Adipocyte (in vitro differentiated cells): ENCODE measurements around the gene ARFGAP2.

Source experiments
- DNase-seq: peaks from one replicate; pipeline ENCODE4 v3.0.0-alpha.2; 2015; ENCODE audit warnings: low read depth
- H3K27me3 ChIP-seq: replicated peaks from 2 replicates; pipeline ENCODE4 v1.7.0; 2013; ENCODE audit warnings: mild to moderate bottlenecking, low read length, moderate library complexity; ENCODE audit not compliant: control insufficient read depth, insufficient read depth
- H3K36me3 ChIP-seq: 2 replicates; pipeline ENCODE4 v1.7.0; 2013; ENCODE audit warnings: low read length, mild to moderate bottlenecking, moderate library complexity; ENCODE audit not compliant: control insufficient read depth, insufficient read depth, severe bottlenecking
- H3K4me1 ChIP-seq: 2 replicates; pipeline ENCODE4 v1.7.0; 2013; ENCODE audit warnings: mild to moderate bottlenecking, low read length, moderate library complexity; ENCODE audit not compliant: control insufficient read depth, insufficient read depth
- H3K4me3 ChIP-seq: 2 replicates; pipeline ENCODE4 v1.7.0; 2013; ENCODE audit warnings: mild to moderate bottlenecking, low read length, moderate library complexity
- H3K9ac ChIP-seq: 2 replicates; pipeline ENCODE4 v1.7.0; 2013; ENCODE audit warnings: mild to moderate bottlenecking, low read length, moderate library complexity
- H3K9me3 ChIP-seq: 2 replicates; pipeline ENCODE4 v1.7.0; 2013; ENCODE audit warnings: mild to moderate bottlenecking, low read length, moderate library complexity; ENCODE audit not compliant: control insufficient read depth

ARFGAP2 gene

GRCh38 chr11:47154616-47155570, 21.8 kb downstream of the ARFGAP2 start:
- peaks cover 19% of the 10 kb centered on the region for H3K4me1 ChIP-seq
- H3K36me3 ChIP-seq = no peaks in the 10 kb centered on the region
- H3K9ac ChIP-seq = no peak overlapping the region
- no peaks in the 10 kb centered on the region for H3K9me3 ChIP-seq
- no peak overlapping the region for H3K4me3 ChIP-seq
- no peaks in the 10 kb centered on the region for H3K27me3 ChIP-seq
- DNase-seq = no peak

GRCh38 chr11:47152953-47153950, 23.4 kb downstream of the ARFGAP2 start:
- Histone ChIP-seq H3K4me1 (peaks cover 32% of the 10 kb centered on the region), H3K27me3 (no peaks in the 10 kb centered on the region), H3K36me3 (no peaks in the 10 kb centered on the region), H3K9me3 (no peaks in the 10 kb centered on the region), H3K4me3 (no peak overlapping the region), H3K9ac (peak overlapping the region; percentile 17)
- DNase-seq = peak; percentile 89

- DNase-seq = no peak
- peak overlapping the region; percentile 17 for H3K9ac ChIP-seq
- H3K4me1 ChIP-seq = peaks cover 32% of the 10 kb centered on the region
- H3K36me3 ChIP-seq = no peaks in the 10 kb centered on the region
- H3K27me3 ChIP-seq = no peaks in the 10 kb centered on the region
- no peaks in the 10 kb centered on the region for H3K9me3 ChIP-seq
- H3K4me3 ChIP-seq = no peak overlapping the region
Observed at GRCh38 chr11:47152126-47152952, 24.3 kb downstream of the ARFGAP2 start.

GRCh38 chr11:47149782-47150181, 26.9 kb downstream of the ARFGAP2 start:
- H3K27me3 ChIP-seq = no peaks in the 10 kb centered on the region
- no peaks in the 10 kb centered on the region for H3K36me3 ChIP-seq
- H3K9me3 ChIP-seq = no peaks in the 10 kb centered on the region
- H3K9ac ChIP-seq = no peak overlapping the region
- no peak for DNase-seq
- H3K4me1 ChIP-seq = peaks cover 32% of the 10 kb centered on the region
- no peak overlapping the region for H3K4me3 ChIP-seq

- Histone ChIP-seq H3K27me3 (no peaks in the 10 kb centered on the region), H3K36me3 (no peaks in the 10 kb centered on the region), H3K9me3 (no peaks in the 10 kb centered on the region), H3K4me3 (no peak overlapping the region), H3K9ac (no peak overlapping the region), H3K4me1 (peaks cover 32% of the 10 kb centered on the region)
- DNase-seq = no peak
Observed at GRCh38 chr11:47148903-47149531, 27.7 kb downstream of the ARFGAP2 start.

GRCh38 chr11:47148270-47148669, 28.4 kb downstream of the ARFGAP2 start:
- H3K9ac ChIP-seq = no peak overlapping the region
- DNase-seq = no peak
- H3K4me1 ChIP-seq = peaks cover 35% of the 10 kb centered on the region
- H3K27me3 ChIP-seq = no peaks in the 10 kb centered on the region
- H3K36me3 ChIP-seq = no peaks in the 10 kb centered on the region
- no peak overlapping the region for H3K4me3 ChIP-seq
- H3K9me3 ChIP-seq = no peaks in the 10 kb centered on the region

- no peak overlapping the region for H3K9ac ChIP-seq
- no peak for DNase-seq
- no peak overlapping the region for H3K4me3 ChIP-seq
- H3K27me3 ChIP-seq = no peaks in the 10 kb centered on the region
- peaks cover 35% of the 10 kb centered on the region for H3K4me1 ChIP-seq
- H3K36me3 ChIP-seq = no peaks in the 10 kb centered on the region
- no peaks in the 10 kb centered on the region for H3K9me3 ChIP-seq
Observed at GRCh38 chr11:47147681-47148080, 29.0 kb downstream of the ARFGAP2 start.

GRCh38 chr11:47147250-47147649, 29.4 kb downstream of the ARFGAP2 start:
- H3K36me3 ChIP-seq = no peaks in the 10 kb centered on the region
- no peak overlapping the region for H3K9ac ChIP-seq
- H3K4me3 ChIP-seq = no peak overlapping the region
- H3K9me3 ChIP-seq = no peaks in the 10 kb centered on the region
- peaks cover 31% of the 10 kb centered on the region for H3K4me1 ChIP-seq
- H3K27me3 ChIP-seq = no peaks in the 10 kb centered on the region
- DNase-seq = no peak

GRCh38 chr11:47144541-47144940, 32.1 kb downstream of the ARFGAP2 start:
- Histone ChIP-seq H3K4me1 (peaks cover 23% of the 10 kb centered on the region), H3K4me3 (no peak overlapping the region), H3K9me3 (no peaks in the 10 kb centered on the region), H3K9ac (no peak overlapping the region), H3K36me3 (no peaks in the 10 kb centered on the region), H3K27me3 (no peaks in the 10 kb centered on the region)
- DNase-seq = no peak

GRCh38 chr11:47143322-47143721, 33.4 kb downstream of the ARFGAP2 start:
- no peaks in the 10 kb centered on the region for H3K36me3 ChIP-seq
- H3K4me1 ChIP-seq = peaks cover 14% of the 10 kb centered on the region
- no peak overlapping the region for H3K4me3 ChIP-seq
- no peaks in the 10 kb centered on the region for H3K9me3 ChIP-seq
- H3K9ac ChIP-seq = no peak overlapping the region
- H3K27me3 ChIP-seq = no peaks in the 10 kb centered on the region
- peak; percentile 86 for DNase-seq
